ENCODE results near the gene GART. TPM values are rescaled to one million over a fixed set of nuclear protein-coding genes. Genes with fewer than 3 reads are reported as not detected.

GART gene
- total and polyA plus RNA-seq, 2 of the 8 experiments (the other 6 are each of a cell fraction or from before 2014, with no cell fraction given): 23.1 to 231 TPM

DNA sequence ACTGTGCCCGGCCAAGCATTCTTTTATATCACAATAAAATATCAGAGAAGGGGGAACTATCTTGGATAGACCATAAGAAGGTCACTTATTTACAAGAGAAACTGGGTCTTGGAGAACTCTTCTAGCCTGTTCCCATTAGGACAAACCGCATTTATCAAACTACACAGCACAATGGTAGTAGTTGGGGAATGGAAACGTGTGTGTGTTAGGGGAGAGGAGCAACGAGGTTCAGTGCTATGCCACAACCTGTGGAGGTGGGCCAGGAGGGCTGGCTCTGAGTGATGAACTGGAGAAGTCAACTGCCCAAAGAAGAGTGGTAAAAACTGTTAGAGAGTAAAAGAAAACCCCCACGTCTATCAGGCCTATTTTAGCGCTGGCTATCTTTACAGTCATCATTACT lies 45.0 kb upstream of the GART start:
- FAIRE-seq: no peak
- H3K4me1 ChIP-seq (replicated peaks in 1 of 4; ENCODE audit: control insufficient read depth in 3 of 4, insufficient read depth in 4 of 4, low read length in 3 of 4): peaks cover 0 to 2% (median under 1%) of the 10 kb centered on the region in 4 experiments; a peak in 2 of 7 replicates
- no peak overlapping the region for H4K8ac ChIP-seq (ENCODE audit: extremely low read depth, insufficient read depth, low read length)
- H3K79me1 ChIP-seq (ENCODE audit: low read depth, low read length): no peaks in the 10 kb centered on the region
- H2BK12ac ChIP-seq (ENCODE audit: low read depth, low read length): no peak overlapping the region; the same call in 1 of the 2 replicates
- peaks cover 0 to 23% of the 10 kb centered on the region in 2 experiments; a peak in 2 of 4 replicates for H3K79me2 ChIP-seq (ENCODE audit: control insufficient read depth in 1 of 2, insufficient read depth in 2 of 2, low read length in 2 of 2)
- peak overlapping the region; percentile 81 to 83; a peak in 3 of 4 replicates for H3K4me2 ChIP-seq (ENCODE audit: insufficient read depth in 1 of 2, low read depth in 2 of 2, low read length in 2 of 2)
- no peaks in the 10 kb centered on the region for H3K9me3 ChIP-seq (ENCODE audit: insufficient read depth in 2 of 2, low read depth in 1 of 2, low read length in 1 of 2)
- no peak overlapping the region for H3K14ac ChIP-seq (ENCODE audit: insufficient read length)
- H3K4me3 ChIP-seq (ENCODE audit: extremely low read depth in 1 of 4, insufficient read depth in 2 of 4, low read depth in 3 of 4, low read length in 4 of 4): peak overlapping the region in 3 of 4 experiments; percentile 66 to 90 (median 88); a peak in 4 of 8 replicates
- no peak overlapping the region for H4K91ac ChIP-seq (replicated peaks; ENCODE audit: insufficient read length, low read length)
- no peak overlapping the region for H4K5ac ChIP-seq (ENCODE audit: insufficient read length, low read depth, low read length)
- H3K9ac ChIP-seq (replicated peaks in 1 of 4; ENCODE audit: extremely low read depth in 1 of 4, low read depth in 3 of 4, low read length in 3 of 4): peak overlapping the region in 1 of 4 experiments; percentile 57; a peak in 2 of 7 replicates
- no peaks in the 10 kb centered on the region for H4K20me1 ChIP-seq (replicated peaks in 1 of 2; ENCODE audit: control insufficient read depth in 1 of 2, insufficient read depth in 2 of 2, low read length in 2 of 2)
- H2BK20ac ChIP-seq (ENCODE audit: low read length): no peak overlapping the region
- no peak overlapping the region for H3K4ac ChIP-seq (replicated peaks; ENCODE audit: insufficient read length, low read depth, low read length)
- 88% methylated on average over 6 of the region's 6 CpGs; no CpG with 5 or more reads in 1 of the 2 experiments for WGBS, 2 experiments (ENCODE audit: extremely low coverage in 1 of 2, insufficient coverage in 1 of 2, insufficient read length in 1 of 2, insufficient replicate concordance in 2 of 2, low coverage in 1 of 2, low lambda C conversion rate in 2 of 2, missing lambda C conversion rate in 1 of 2)
- ChIA-PET CTCF (ENCODE audit: partially characterized antibody) (no interaction called here), POLR2A (ENCODE audit: partially characterized antibody) (no interaction called here)
- H3K23me2 ChIP-seq (ENCODE audit: low read depth, low read length): peaks cover 10% of the 10 kb centered on the region; the same call in 1 of the 2 replicates
- no peak overlapping the region for H2BK15ac ChIP-seq (ENCODE audit: low read length)
- no peak overlapping the region for H2BK5ac ChIP-seq (ENCODE audit: low read depth, low read length)
- no peak for DNase-seq (ENCODE audit: low read depth in 1 of 2, low spot score in 2 of 2)
- H3K27me3 ChIP-seq (replicated peaks in 1 of 4; ENCODE audit: control insufficient read depth in 3 of 4, extremely low read depth in 1 of 4, insufficient read depth in 3 of 4, low read length in 3 of 4): no peaks in the 10 kb centered on the region
- H2BK120ac ChIP-seq (replicated peaks; ENCODE audit: low read depth, low read length): no peak overlapping the region
- H3K36me3 ChIP-seq (ENCODE audit: control insufficient read depth in 2 of 4, insufficient read depth in 4 of 4, low read length in 3 of 4): peaks cover 2 to 27% (median 3%) of the 10 kb centered on the region in 4 experiments; a peak in 4 of 8 replicates
- H3K23ac ChIP-seq (ENCODE audit: insufficient read length): no peak overlapping the region
- H2AFZ ChIP-seq (ENCODE audit: low read length): no peak overlapping the region
- no peak overlapping the region for H2AK5ac ChIP-seq (ENCODE audit: low read depth, low read length)
- H3K56ac ChIP-seq (replicated peaks; ENCODE audit: insufficient read length, low read depth, low read length): no peak overlapping the region
- H3K18ac ChIP-seq (ENCODE audit: extremely low read depth, low read length): no peak overlapping the region
- no peak overlapping the region for H3K27ac ChIP-seq (ENCODE audit: low read depth, low read length)
- no peak for TF ChIP-seq ATF2 (IDR thresholded peaks at IDR 0.05; ENCODE audit: low read length)
- TF ChIP-seq JUND (IDR thresholded peaks at IDR 0.05; ENCODE audit: low read length): no peak
- no peak for TF ChIP-seq NRF1 (IDR thresholded peaks at IDR 0.05; ENCODE audit: low read depth, low read length)
- no peak for TF ChIP-seq SRF (IDR thresholded peaks at IDR 0.05; ENCODE audit: low read depth, low read length)
- TF ChIP-seq SAP30 (IDR thresholded peaks at IDR 0.05; ENCODE audit: insufficient read depth, insufficient replicate concordance, low read length): no peak
- no peak for TF ChIP-seq RAD21 (IDR thresholded peaks at IDR 0.05 in 1 of 2, conservative IDR thresholded peaks at IDR 0.05 in 1 of 2; ENCODE audit: low read depth in 2 of 2, low read length in 2 of 2)
- no peak for TF ChIP-seq TEAD4 (IDR thresholded peaks at IDR 0.05; ENCODE audit: low read depth, low read length)
- TF ChIP-seq CREB1 (IDR thresholded peaks at IDR 0.05): no peak
- TF ChIP-seq RBBP5 (IDR thresholded peaks at IDR 0.05; ENCODE audit: borderline replicate concordance, low read depth, low read length): no peak
- no peak for TF ChIP-seq POU5F1 (IDR thresholded peaks at IDR 0.05; ENCODE audit: low read depth, low read length)
- TF ChIP-seq KDM4A (IDR thresholded peaks at IDR 0.05; ENCODE audit: low read depth, low read length, severe bottlenecking): no peak
- TF ChIP-seq SP2 (IDR thresholded peaks at IDR 0.05; ENCODE audit: low read length): no peak
- TF ChIP-seq CEBPB (IDR thresholded peaks at IDR 0.05; ENCODE audit: low read depth, low read length): no peak
